Gastroesophageal sphincter (tissue), 4 donors: ENCODE results near the gene DSEL. TPM values are rescaled to one million over a fixed set of nuclear protein-coding genes. Genes with fewer than 3 reads are reported as not detected.

Source experiments
- ATAC-seq: fragments of 150-250 bp; one replicate; pipeline ENCODE4 v1.9.1; 2016; ENCODE audit warnings: mild to moderate bottlenecking, moderate library complexity
- H3K27ac ChIP-seq, 4 donors: fragments of 200-600 bp; sonication (generic) in 3 of 4; 1 replicate in 3 of 4; 2 replicates in 1 of 4; pipeline ENCODE4 v1.5.1; 2016 to 2019
- H3K27me3 ChIP-seq: fragments of 200-600 bp; sonication (generic); one replicate; pipeline ENCODE4 v1.5.1; 2019
- H3K36me3 ChIP-seq, 2 donors: fragments of 200-600 bp; sonication (generic); one replicate each; pipeline ENCODE4 v1.5.1; 2019; ENCODE audit warnings: control low read depth in 1 of 2
- H3K4me1 ChIP-seq, 3 donors: fragments of 200-600 bp; sonication (generic); 1 replicate in 2 of 3; 2 replicates in 1 of 3; pipeline ENCODE4 v1.5.1; 2016 to 2019; ENCODE audit warnings: control low read depth in 2 of 3
- H3K4me3 ChIP-seq, 2 donors: fragments of 200-600 bp; sonication (generic); one replicate each; pipeline ENCODE4 v1.5.1; 2019; ENCODE audit warnings: mild to moderate bottlenecking in 1 of 2, moderate library complexity in 1 of 2
- H3K9me3 ChIP-seq, 3 donors: fragments of 200-600 bp; sonication (generic); one replicate each; pipeline ENCODE4 v1.5.1; 2017 to 2019; ENCODE audit warnings: control low read depth in 2 of 3
- EP300 ChIP-seq: sonication (generic); formaldehyde crosslinking; IDR thresholded peaks from one replicate; pipeline ENCODE4 v1.6.1; 2017; ENCODE audit warnings: antibody characterized with exemption, mild to moderate bottlenecking
- POLR2A ChIP-seq, 2 donors: fragments of 450-650 bp; IDR thresholded peaks; one replicate each; pipeline ENCODE4 v1.6.1; 2017; ENCODE audit warnings: antibody characterized with exemption in 2 of 2, mild to moderate bottlenecking in 2 of 2, moderate library complexity in 1 of 2
- POLR2AphosphoS5 ChIP-seq: sonication (generic); formaldehyde crosslinking; IDR thresholded peaks from one replicate; pipeline ENCODE4 v1.6.1; 2017; ENCODE audit warnings: antibody characterized with exemption
- WGBS, 2 donors: methylation state at CpG; one replicate each; pipeline ENCODE4 v1.1.5; 2018; ENCODE audit warnings: low coverage in 1 of 2; 5-methylcytosine and 5-hydroxymethylcytosine counted together
- total RNA-seq, 4 donors: library from RNA; depleted of rRNA; stranded (reverse); fragments of >200 nt; gene quantifications; one replicate each; pipeline ENCODE4 v1.1.0, GENCODE V29; 2016
- TF ChIP-seq, protein P1 (sequence below), 4 experiments: fragments of 200-600 bp in 2 of 4; fragments of 450-650 bp in 2 of 4; sonication (generic) in 1 of 4; IDR thresholded peaks; one replicate each; pipeline ENCODE4 v1.5.1; 2017 to 2019; ENCODE audit warnings: antibody characterized with exemption in 4 of 4, mild to moderate bottlenecking in 2 of 4, moderate library complexity in 2 of 4

The DSEL gene
- total RNA-seq, 4 donors from 2014 or later = 8.9 to 10.9 (median 9.7) TPM

DNA sequence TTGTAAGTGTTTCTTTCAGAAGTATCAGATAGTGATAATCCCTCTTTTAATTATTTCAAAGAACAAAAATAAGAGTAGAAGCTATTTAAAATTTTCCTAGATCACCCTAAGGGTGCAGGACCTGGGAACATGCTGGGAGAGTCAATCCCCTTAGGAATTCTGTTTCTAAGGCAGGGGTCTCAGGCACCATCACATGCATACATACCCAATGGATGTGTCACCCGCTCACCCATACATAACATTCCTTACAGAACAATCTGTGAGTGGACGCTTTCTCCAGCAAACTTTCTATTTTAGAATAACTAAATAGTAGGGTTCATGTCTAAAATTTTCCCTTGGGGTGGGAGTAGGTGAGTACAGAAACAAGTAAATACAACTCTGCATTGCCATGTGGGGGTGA lies 8.4 kb downstream of the DSEL start:
- peaks cover 0 to 4% of the 10 kb centered on the region in 2 donors for H3K36me3 ChIP-seq

DNA sequence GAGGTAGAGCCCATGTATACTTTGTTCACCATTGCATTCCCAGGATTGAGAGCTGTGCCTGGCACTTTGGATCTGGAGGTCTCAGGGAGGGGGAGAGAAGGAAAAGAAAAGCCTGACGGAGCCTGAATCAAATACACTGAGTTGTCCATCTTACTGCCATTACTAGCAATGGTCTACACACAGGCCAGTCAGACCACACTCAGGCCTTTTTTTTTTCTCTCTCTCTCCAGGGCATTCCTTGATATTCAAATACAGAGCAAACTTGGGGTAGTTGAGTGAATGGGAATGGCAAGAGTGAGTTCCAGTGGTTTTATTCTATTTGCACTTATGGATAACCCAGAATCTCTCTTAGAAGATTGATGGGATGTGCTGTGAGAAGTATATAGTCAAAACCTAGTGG lies 11.8 kb downstream of the DSEL start:
- no peak for ATAC-seq
- H3K27ac ChIP-seq = no peak overlapping the region
- H3K36me3 ChIP-seq = no peaks in the 10 kb centered on the region
- no peaks in the 10 kb centered on the region for H3K9me3 ChIP-seq
- H3K27me3 ChIP-seq = no peaks in the 10 kb centered on the region
- TF ChIP-seq, protein P1, sequence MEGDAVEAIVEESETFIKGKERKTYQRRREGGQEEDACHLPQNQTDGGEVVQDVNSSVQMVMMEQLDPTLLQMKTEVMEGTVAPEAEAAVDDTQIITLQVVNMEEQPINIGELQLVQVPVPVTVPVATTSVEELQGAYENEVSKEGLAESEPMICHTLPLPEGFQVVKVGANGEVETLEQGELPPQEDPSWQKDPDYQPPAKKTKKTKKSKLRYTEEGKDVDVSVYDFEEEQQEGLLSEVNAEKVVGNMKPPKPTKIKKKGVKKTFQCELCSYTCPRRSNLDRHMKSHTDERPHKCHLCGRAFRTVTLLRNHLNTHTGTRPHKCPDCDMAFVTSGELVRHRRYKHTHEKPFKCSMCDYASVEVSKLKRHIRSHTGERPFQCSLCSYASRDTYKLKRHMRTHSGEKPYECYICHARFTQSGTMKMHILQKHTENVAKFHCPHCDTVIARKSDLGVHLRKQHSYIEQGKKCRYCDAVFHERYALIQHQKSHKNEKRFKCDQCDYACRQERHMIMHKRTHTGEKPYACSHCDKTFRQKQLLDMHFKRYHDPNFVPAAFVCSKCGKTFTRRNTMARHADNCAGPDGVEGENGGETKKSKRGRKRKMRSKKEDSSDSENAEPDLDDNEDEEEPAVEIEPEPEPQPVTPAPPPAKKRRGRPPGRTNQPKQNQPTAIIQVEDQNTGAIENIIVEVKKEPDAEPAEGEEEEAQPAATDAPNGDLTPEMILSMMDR (IDR thresholded peaks at IDR 0.05) = no peak
- TF ChIP-seq POLR2A (IDR thresholded peaks at IDR 0.05) (no peak), EP300 (no peak), POLR2AphosphoS5 (no peak)
- H3K4me1 ChIP-seq = no peaks in the 10 kb centered on the region
- no peak overlapping the region for H3K4me3 ChIP-seq
- WGBS, 2 donors = 83 to 100% methylated on average over 1 of the region's 1 CpG

More for the DNA sequence above, 8.4 kb downstream of the DSEL start:
- Histone ChIP-seq H3K4me3 (no peak overlapping the region), H3K9me3 (no peaks in the 10 kb centered on the region), H3K27ac (no peak overlapping the region), H3K27me3 (no peaks in the 10 kb centered on the region), H3K4me1 (no peaks in the 10 kb centered on the region)
- no peak for ATAC-seq
- TF ChIP-seq, protein P1 (IDR thresholded peaks at IDR 0.05) = no peak
- no peak for TF ChIP-seq POLR2A (IDR thresholded peaks at IDR 0.05)
- TF ChIP-seq EP300 = no peak
- no peak for TF ChIP-seq POLR2AphosphoS5
- 92 to 100% methylated on average over 2 of the region's 2 CpGs for WGBS, 2 donors

GRCh38 chr18:67500522-67501205 lies 15.9 kb downstream of the DSEL start:
- H3K4me3 ChIP-seq = no peak overlapping the region
- TF ChIP-seq, protein P1 (IDR thresholded peaks at IDR 0.05) = no peak
- TF ChIP-seq EP300 (no peak), POLR2AphosphoS5 (no peak), POLR2A (IDR thresholded peaks at IDR 0.05) (no peak)
- no peaks in the 10 kb centered on the region for H3K27me3 ChIP-seq
- no peaks in the 10 kb centered on the region for H3K4me1 ChIP-seq
- no peak overlapping the region for H3K27ac ChIP-seq
- no peaks in the 10 kb centered on the region for H3K36me3 ChIP-seq
- WGBS, 2 donors = 72 to 100% methylated on average over 1 to 3 of the region's 3 CpGs
- no peak for ATAC-seq
- peaks cover 0 to 6% (median 0%) of the 10 kb centered on the region in 3 donors for H3K9me3 ChIP-seq

DNA sequence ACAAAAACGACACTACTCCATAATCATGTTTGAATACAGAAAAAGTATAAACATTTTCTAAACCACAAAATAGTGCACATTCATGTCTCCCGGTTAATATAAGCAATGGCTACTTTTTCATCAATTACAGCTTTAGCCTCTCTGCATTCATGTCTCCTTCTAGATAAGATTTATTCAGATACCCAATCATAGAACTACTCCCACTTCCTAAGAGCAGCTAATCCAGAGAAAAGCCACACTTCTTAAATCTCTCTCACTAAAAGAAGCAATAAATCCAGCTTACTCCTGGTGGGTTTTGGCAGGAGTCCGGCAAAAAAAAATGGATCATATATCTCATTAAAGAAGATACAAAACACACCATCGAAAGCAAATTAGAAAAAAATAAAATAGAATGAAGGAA lies 20.1 kb downstream of the DSEL start:
- Histone ChIP-seq H3K4me1 (no peaks in the 10 kb centered on the region), H3K27me3 (no peaks in the 10 kb centered on the region), H3K9me3 (peaks cover 0 to 6% (median 0%) of the 10 kb centered on the region in 3 donors), H3K4me3 (no peak overlapping the region), H3K36me3 (no peaks in the 10 kb centered on the region), H3K27ac (no peak overlapping the region)
- 43 to 47% methylated on average over 3 to 4 of the region's 4 CpGs for WGBS, 2 donors
- no peak for ATAC-seq
- no peak for TF ChIP-seq POLR2AphosphoS5
- no peak for TF ChIP-seq EP300
- TF ChIP-seq POLR2A (IDR thresholded peaks at IDR 0.05) = no peak
- TF ChIP-seq, protein P1 (IDR thresholded peaks at IDR 0.05) = no peak

DNA sequence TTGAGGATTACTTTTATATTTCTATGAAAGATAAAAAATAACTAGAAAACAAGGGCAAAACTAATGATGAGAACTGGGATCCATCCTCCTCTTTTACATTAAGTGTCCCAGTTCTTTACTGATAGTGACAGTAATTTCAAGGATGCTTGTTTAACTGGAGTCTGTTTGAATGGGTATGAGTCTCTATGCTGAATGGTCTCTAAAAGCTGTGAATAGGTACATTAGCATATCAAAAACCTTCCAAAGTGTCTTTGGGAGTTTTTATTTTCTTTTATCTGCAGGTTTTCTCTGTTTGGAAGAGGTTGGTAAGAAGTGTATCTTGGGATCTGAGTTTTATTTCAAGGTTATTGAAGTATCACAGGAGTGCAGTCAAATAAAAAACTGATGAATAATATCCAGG lies 30.0 kb downstream of the DSEL start:
- no peak overlapping the region for H3K4me3 ChIP-seq
- no peaks in the 10 kb centered on the region for H3K9me3 ChIP-seq
- ATAC-seq = no peak
- no peaks in the 10 kb centered on the region for H3K27me3 ChIP-seq
- H3K27ac ChIP-seq = no peak overlapping the region
- no peaks in the 10 kb centered on the region for H3K4me1 ChIP-seq
- no peaks in the 10 kb centered on the region for H3K36me3 ChIP-seq
- TF ChIP-seq POLR2A (IDR thresholded peaks at IDR 0.05) = no peak
- TF ChIP-seq EP300 = no peak
- TF ChIP-seq, protein P1 (IDR thresholded peaks at IDR 0.05) = no peak
